Tibial nerve (tissue), 4 donors: ENCODE results near the gene PHF23. TPM values are rescaled to one million over a fixed set of nuclear protein-coding genes. Genes with fewer than 3 reads are reported as not detected.
A peak's percentile ranks its signal among the peaks of the same experiment; 100 is the strongest.

Source experiments
- DNase-seq, 2 donors: peaks; one replicate each; pipeline ENCODE4 v3.0.0-alpha.2; 2019; ENCODE audit warnings: low spot score in 2 of 2
- H3K27ac ChIP-seq, 4 donors: fragments of 200-600 bp; sonication (generic) in 3 of 4; one replicate each; pipeline ENCODE4 v1.5.1; 2017 to 2019; ENCODE audit warnings: mild to moderate bottlenecking in 1 of 4
- H3K27me3 ChIP-seq, 2 donors: fragments of 200-600 bp; sonication (generic) in 1 of 2; one replicate each; pipeline versions ENCODE4 v1.5.1 to v1.6.0; 2017 to 2019
- H3K36me3 ChIP-seq, 3 donors: fragments of 200-600 bp; sonication (generic); one replicate each; pipeline ENCODE4 v1.5.1; 2018 to 2019
- H3K4me1 ChIP-seq, 4 donors: fragments of 200-600 bp; sonication (generic) in 3 of 4; one replicate each; pipeline ENCODE4 v1.5.1; 2017 to 2019
- H3K4me3 ChIP-seq, 4 donors: fragments of 200-600 bp; sonication (generic) in 3 of 4; one replicate each; pipeline ENCODE4 v1.5.1; 2017 to 2019; ENCODE audit warnings: mild to moderate bottlenecking in 1 of 4, moderate library complexity in 1 of 4
- H3K9me3 ChIP-seq, 4 donors: fragments of 200-600 bp; sonication (generic) in 3 of 4; one replicate each; pipeline ENCODE4 v1.5.1; 2017 to 2019
- EP300 ChIP-seq, 2 donors: sonication (generic); formaldehyde crosslinking; IDR thresholded peaks; one replicate each; pipeline ENCODE4 v1.6.1; 2017; ENCODE audit warnings: antibody characterized with exemption in 2 of 2, mild to moderate bottlenecking in 1 of 2
- POLR2A ChIP-seq, 2 donors: fragments of 450-650 bp; IDR thresholded peaks; one replicate each; pipeline ENCODE4 v1.6.1; 2017; ENCODE audit warnings: antibody characterized with exemption in 2 of 2, mild to moderate bottlenecking in 2 of 2, moderate library complexity in 2 of 2
- WGBS, 2 donors: methylation state at CpG; one replicate each; pipeline ENCODE4 v1.1.5; 2018; 5-methylcytosine and 5-hydroxymethylcytosine counted together
- total RNA-seq, 4 donors: library from RNA; depleted of rRNA; stranded (reverse); fragments of >200 nt; gene quantifications; one replicate each; pipeline ENCODE4 v1.1.0, GENCODE V29; 2016
- TF ChIP-seq, protein P1 (sequence below), 5 experiments: fragments of 200-600 bp in 3 of 5; fragments of 450-650 bp in 2 of 5; sonication (generic) in 3 of 5; IDR thresholded peaks; one replicate each; pipeline ENCODE4 v1.5.1; 2016 to 2019; ENCODE audit warnings: antibody characterized with exemption in 5 of 5, mild to moderate bottlenecking in 3 of 5, moderate library complexity in 2 of 5

Gene PHF23
- total RNA-seq, 4 donors from 2014 or later: 20.3 to 29.7 (median 23.3) TPM

DNA sequence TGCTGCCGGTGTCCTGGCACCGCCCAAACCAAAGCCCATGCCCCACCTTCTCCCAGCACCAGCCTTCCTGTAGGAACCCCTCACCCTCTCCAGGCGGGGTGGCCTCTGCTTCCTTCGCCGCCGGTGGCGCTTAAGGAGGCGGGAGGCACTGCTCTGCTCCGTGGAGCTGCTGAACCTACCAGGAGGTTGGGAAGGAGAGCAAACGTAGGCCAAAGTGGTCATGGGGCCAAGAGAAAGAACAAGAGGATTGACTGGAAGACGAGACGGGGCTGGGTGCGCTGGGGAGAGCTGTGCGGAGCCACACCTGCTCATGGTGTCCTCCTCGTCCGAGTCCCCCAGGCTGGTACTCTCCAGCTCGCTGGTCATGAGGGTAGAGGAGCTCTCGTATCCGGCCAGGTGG, 9.8 kb downstream of the PHF23 start:
- DNase-seq: no peak
- H3K9me3 ChIP-seq: no peaks in the 10 kb centered on the region
- 89 to 91% methylated on average over 18 to 19 of the region's 19 CpGs for WGBS, 2 donors
- H3K4me3 ChIP-seq: no peak overlapping the region
- no peaks in the 10 kb centered on the region for H3K27me3 ChIP-seq
- H3K36me3 ChIP-seq: peaks cover 2 to 64% (median 24%) of the 10 kb centered on the region in 3 donors
- H3K27ac ChIP-seq: no peak overlapping the region
- TF ChIP-seq, protein P1, sequence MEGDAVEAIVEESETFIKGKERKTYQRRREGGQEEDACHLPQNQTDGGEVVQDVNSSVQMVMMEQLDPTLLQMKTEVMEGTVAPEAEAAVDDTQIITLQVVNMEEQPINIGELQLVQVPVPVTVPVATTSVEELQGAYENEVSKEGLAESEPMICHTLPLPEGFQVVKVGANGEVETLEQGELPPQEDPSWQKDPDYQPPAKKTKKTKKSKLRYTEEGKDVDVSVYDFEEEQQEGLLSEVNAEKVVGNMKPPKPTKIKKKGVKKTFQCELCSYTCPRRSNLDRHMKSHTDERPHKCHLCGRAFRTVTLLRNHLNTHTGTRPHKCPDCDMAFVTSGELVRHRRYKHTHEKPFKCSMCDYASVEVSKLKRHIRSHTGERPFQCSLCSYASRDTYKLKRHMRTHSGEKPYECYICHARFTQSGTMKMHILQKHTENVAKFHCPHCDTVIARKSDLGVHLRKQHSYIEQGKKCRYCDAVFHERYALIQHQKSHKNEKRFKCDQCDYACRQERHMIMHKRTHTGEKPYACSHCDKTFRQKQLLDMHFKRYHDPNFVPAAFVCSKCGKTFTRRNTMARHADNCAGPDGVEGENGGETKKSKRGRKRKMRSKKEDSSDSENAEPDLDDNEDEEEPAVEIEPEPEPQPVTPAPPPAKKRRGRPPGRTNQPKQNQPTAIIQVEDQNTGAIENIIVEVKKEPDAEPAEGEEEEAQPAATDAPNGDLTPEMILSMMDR (IDR thresholded peaks at IDR 0.05): no peak
- TF ChIP-seq EP300 (IDR thresholded peaks at IDR 0.05) (no peak), POLR2A (IDR thresholded peaks at IDR 0.05) (no peak)
- H3K4me1 ChIP-seq: peaks cover 0 to 28% (median 13%) of the 10 kb centered on the region in 4 donors

DNA sequence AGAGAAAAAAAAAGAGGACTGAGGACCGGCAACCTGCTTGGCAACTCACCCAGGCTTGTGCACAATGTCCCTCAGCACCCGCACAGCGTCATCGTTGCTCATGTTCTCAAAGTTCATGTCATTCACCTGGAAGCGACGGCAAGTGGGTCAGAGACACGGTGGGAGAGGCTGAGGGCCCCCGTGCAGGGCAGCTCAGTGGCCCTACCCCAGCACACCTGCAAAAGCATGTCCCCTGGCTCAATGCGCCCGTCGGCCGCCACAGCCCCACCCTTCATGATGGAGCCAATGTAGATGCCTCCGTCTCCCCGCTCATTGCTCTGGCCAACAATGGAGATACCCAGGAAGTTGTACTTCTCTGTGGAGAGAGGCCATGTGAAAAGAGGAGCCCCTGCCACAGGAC, 10.3 kb downstream of the PHF23 start:
- WGBS, 2 donors: 89 to 93% methylated on average over 14 of the region's 14 CpGs
- TF ChIP-seq POLR2A (IDR thresholded peaks at IDR 0.05) (no peak), EP300 (IDR thresholded peaks at IDR 0.05) (no peak)
- TF ChIP-seq, protein P1 (IDR thresholded peaks at IDR 0.05): no peak
- no peaks in the 10 kb centered on the region for H3K27me3 ChIP-seq
- peaks cover 0 to 28% (median 13%) of the 10 kb centered on the region in 4 donors for H3K4me1 ChIP-seq
- no peak for DNase-seq
- H3K27ac ChIP-seq: no peak overlapping the region
- peaks cover 2 to 70% (median 29%) of the 10 kb centered on the region in 3 donors for H3K36me3 ChIP-seq
- H3K4me3 ChIP-seq: no peak overlapping the region
- no peaks in the 10 kb centered on the region for H3K9me3 ChIP-seq

DNA sequence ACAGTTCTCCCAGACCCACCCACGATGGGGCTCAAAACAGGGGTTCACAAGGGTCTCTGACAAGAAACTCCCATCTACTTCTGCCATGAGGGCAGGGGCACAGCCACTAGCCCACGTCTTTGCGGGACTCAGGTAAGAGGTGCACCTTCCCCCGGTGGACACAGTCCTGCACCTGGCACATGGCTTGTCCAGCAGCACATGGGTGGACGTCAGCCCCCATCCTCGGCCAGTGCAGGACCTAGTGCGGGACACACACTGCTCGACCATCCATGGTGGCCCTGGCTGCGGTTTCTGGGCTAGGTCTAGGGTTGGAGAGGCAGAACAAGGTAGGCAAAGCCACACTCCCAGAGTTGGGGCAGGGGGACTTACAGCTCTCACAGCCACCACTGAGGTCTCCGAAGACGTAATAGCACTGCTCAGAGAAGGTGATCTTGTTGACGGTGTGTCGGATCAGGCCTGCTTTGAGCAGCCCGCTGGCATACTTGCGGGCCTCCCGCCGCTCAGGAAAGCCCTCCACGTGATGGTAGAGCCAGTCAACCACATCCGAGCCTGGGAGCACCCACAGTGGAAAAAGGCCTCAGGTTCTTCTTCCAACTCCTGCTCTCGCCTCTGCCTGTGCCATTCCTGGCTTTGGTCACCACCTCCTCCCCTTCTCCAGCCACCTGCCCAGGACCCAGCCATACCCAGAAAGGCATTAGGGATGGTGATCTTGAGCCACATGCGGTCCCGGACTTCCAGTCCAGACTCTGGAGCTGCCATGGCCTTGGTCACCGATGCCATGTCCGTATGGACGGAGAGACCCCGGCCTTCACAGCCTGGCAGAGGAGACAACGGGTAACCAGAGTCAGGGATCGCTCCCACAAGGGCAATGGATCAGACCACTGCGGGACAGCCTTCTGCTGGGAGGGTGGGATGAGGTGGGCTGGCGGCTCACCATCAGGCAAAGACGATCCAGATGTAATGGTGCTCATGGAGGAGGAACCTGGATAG, 12.2 kb downstream of the PHF23 start:
- DNase-seq: no peak
- Histone ChIP-seq H3K9me3 (no peaks in the 10 kb centered on the region), H3K27me3 (no peaks in the 10 kb centered on the region), H3K4me1 (peaks cover 0 to 13% (median under 1%) of the 10 kb centered on the region in 4 donors), H3K36me3 (peaks cover 6 to 89% (median 32%) of the 10 kb centered on the region in 3 donors), H3K27ac (peak overlapping the region in 1 of 4 donors; percentile 7), H3K4me3 (no peak overlapping the region)
- TF ChIP-seq, protein P1 (IDR thresholded peaks at IDR 0.05): no peak
- no peak for TF ChIP-seq EP300 (IDR thresholded peaks at IDR 0.05)
- no peak for TF ChIP-seq POLR2A (IDR thresholded peaks at IDR 0.05)
- 92 to 93% methylated on average over 25 to 29 of the region's 31 CpGs for WGBS, 2 donors

DNA sequence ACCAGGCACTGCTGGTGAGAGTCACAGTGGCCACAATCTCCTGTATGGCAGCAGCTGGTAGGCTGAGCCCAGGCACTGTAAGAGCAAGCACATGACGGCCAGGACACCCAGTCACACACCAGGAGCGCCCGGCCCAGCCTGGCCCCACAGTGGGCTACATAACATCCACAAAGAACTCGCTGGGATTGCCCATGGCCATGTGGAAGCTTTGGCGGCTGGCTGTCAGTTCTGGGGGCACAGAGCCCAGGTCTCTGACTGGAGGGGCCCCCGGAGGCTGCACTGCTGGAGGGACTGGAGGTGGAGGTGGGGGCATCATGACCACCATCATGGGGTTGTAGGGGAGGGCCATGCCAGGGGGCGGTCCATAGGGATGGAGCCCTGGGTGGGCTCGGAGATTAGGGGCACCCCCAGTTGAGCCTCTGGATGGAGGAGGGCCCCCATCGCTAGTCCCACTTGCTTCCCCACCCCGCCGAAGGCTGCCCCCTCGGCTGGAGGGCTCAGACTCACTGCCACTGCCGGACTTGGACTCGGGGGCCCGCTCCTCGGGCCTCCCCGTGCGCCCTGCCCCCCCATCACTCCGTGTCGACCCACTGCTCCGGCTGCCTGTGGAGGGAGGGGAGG, 13.4 kb downstream of the PHF23 start:
- Histone ChIP-seq H3K27me3 (no peaks in the 10 kb centered on the region), H3K36me3 (peaks cover 6 to 93% (median 32%) of the 10 kb centered on the region in 3 donors), H3K9me3 (no peaks in the 10 kb centered on the region), H3K27ac (peak overlapping the region in 1 of 4 donors; percentile 55), H3K4me3 (no peak overlapping the region), H3K4me1 (peaks cover 0 to 14% (median 7%) of the 10 kb centered on the region in 4 donors)
- no peak for DNase-seq
- no peak for TF ChIP-seq POLR2A (IDR thresholded peaks at IDR 0.05)
- TF ChIP-seq EP300 (IDR thresholded peaks at IDR 0.05): no peak
- TF ChIP-seq, protein P1 (IDR thresholded peaks at IDR 0.05): no peak
- 64 to 78% methylated on average over 10 to 20 of the region's 21 CpGs for WGBS, 2 donors
